Colonic mucosa (tissue), 4 donors: Measurements from ENCODE around the gene COL18A1. TPM values are rescaled to one million over a fixed set of nuclear protein-coding genes. Genes with fewer than 3 reads are reported as not detected.
"Not testable (repeated sequence)": the region's sequence is repeated elsewhere in the genome, so short reads cannot be mapped to it uniquely, and the experiment has no call there.

Experiments used
- DNase-seq: peaks from one replicate; pipeline ENCODE4 v3.0.0-alpha.2; 2020
- H3K27ac ChIP-seq: fragments of 200-600 bp; one replicate; pipeline ENCODE4 v1.8.0; 2021
- H3K27me3 ChIP-seq: fragments of 200-600 bp; one replicate; pipeline ENCODE4 v1.8.0; 2021
- H3K36me3 ChIP-seq: fragments of 200-600 bp; one replicate; pipeline ENCODE4 v1.8.0; 2021
- H3K4me1 ChIP-seq: fragments of 200-600 bp; one replicate; pipeline ENCODE4 v1.8.0; 2021; ENCODE audit warnings: mild to moderate bottlenecking
- H3K4me3 ChIP-seq: fragments of 200-600 bp; one replicate; pipeline ENCODE4 v1.8.0; 2021
- H3K9ac ChIP-seq, 2 donors: one replicate each; pipeline ENCODE4 v1.7.0; 2013; ENCODE audit warnings: control low read depth in 2 of 2, low read depth in 2 of 2, low read length in 2 of 2
- H3K9me3 ChIP-seq: fragments of 200-600 bp; one replicate; pipeline ENCODE4 v1.8.0; 2021
- CTCF ChIP-seq: fragments of 200-600 bp; IDR thresholded peaks from one replicate; pipeline ENCODE4 v1.8.0; 2022; ENCODE audit warnings: antibody characterized with exemption, mild to moderate bottlenecking
- intact Hi-C: fragments of 100-400 bp; cut with DNase I; formaldehyde crosslinking; loops from one replicate; pipeline ENCODE4 v1.14.1; 2022
- total RNA-seq, 2 donors: library from RNA; stranded (reverse); fragmentation: NEBNext Ultra II Directional in 1 of 2; extraction: Animal tissue kit (Norgen Biotek cat#: 25700) in 1 of 2; gene quantifications; one replicate each; pipeline ENCODE4 v1.2.1, GENCODE V29; 2021
- donor health status: healthy.
- donor health status: DM: no; HTN: no; CAD: no.
- donor health status: DM: no; HTN: no; CAD: no.

The COL18A1 gene
- total RNA-seq, 2 donors from 2014 or later, result 8.4 to 22.3 TPM

DNA sequence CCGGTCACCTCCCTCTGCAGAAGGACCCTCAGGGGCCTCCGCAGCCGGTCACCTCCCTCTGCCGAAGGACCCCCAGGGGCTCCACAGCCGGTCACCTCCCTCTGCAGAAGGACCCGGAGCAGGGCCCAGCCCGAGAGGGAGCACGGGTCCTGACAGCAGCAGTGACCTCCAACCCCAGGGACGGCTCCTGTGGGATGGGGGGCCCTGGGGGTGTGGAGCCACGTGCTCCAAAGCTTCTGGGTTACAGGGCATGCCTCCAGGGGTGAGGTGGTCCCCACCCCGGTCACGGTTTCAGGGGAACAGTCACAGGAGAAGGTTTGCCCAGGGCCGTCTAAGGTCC lies 97.0 kb downstream of the COL18A1 start:
- no peak for TF ChIP-seq CTCF
- Histone ChIP-seq H3K4me3 (no peak overlapping the region), H3K4me1 (no peaks in the 10 kb centered on the region), H3K9me3 (no peaks in the 10 kb centered on the region), H3K27me3 (peaks cover 4% of the 10 kb centered on the region), H3K36me3 (no peaks in the 10 kb centered on the region), H3K9ac (no peak overlapping the region), H3K27ac (no peak overlapping the region)
- intact Hi-C loops, result no loop called here
- DNase-seq, result no peak

DNA sequence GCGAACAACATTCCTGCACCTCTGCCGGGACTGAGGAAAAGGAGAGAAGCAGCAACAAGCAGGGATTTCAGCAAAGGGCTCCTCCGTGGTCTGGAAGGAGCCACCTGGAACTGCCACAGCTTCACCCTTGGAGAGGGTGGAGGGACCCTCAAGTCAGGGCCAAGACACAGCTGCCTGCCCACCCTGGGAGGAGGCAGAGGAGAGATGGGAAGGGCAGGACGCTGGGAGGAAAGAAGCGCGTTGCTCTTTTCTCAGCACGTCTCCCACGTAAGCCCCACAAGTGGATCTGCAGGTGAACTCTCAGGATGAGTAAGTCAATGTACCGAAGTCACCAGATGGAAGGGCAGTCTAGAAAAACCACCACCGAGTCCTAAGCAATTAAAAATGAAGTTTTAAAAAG lies 97.6 kb downstream of the COL18A1 start:
- no peaks in the 10 kb centered on the region for H3K4me1 ChIP-seq
- H3K27me3 ChIP-seq, result peaks cover 4% of the 10 kb centered on the region
- no peak overlapping the region for H3K9ac ChIP-seq
- TF ChIP-seq CTCF, result no peak
- no peaks in the 10 kb centered on the region for H3K36me3 ChIP-seq
- no peak for DNase-seq
- intact Hi-C loops, result no loop called here
- H3K9me3 ChIP-seq, result no peaks in the 10 kb centered on the region
- H3K4me3 ChIP-seq, result no peak overlapping the region
- H3K27ac ChIP-seq, result no peak overlapping the region

DNA sequence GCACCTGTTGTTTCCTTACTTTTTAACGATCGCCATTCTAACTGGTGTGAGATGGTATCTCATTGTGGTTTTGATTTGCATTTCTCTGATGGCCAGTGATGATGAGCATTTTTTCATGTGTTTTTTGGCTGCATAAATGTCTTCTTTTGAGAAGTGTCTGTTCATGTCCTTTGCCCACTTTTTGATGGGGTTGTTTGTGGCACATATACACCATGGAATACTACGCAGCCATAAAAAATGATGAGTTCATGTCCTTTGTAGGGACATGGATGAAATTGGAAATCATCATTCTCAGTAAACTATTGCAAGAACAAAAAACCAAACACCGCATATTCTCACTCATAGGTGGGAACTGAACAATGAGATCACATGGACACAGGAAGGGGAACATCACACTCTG lies 98.3 kb downstream of the COL18A1 start:
- H3K9me3 ChIP-seq, DNase-seq, H3K27me3 ChIP-seq, H3K9ac ChIP-seq, H3K27ac ChIP-seq, H3K36me3 ChIP-seq, H3K4me3 ChIP-seq, H3K4me1 ChIP-seq, intact Hi-C loops: not testable (repeated sequence)

DNA sequence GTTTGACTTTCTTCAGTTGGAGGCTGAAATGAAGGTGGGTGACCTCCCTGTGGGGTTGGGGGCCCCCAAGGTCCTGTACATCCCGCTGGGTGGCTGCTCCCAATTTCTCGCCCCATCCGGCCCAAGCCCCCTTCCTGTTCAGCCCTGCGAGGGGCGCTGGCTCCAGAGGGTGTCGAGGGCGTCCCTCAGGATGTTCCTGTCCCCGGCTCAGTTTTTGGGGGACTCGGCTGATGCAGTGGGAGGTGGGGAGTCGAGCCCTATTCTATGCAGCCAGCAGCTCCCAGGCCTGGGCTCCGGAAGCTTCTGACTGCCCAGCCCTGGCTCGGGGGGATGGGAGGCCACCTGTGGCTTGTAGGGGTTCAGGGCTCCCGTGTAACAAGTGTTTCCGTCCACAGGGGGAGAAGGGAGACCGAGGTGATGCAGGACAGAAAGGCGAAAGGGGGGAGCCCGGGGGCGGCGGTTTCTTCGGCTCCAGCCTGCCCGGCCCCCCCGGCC lies 99.1 kb downstream of the COL18A1 start:
- peaks cover 4% of the 10 kb centered on the region for H3K27me3 ChIP-seq
- intact Hi-C loops, result no loop called here
- TF ChIP-seq CTCF, result no peak
- no peaks in the 10 kb centered on the region for H3K9me3 ChIP-seq
- H3K36me3 ChIP-seq, result no peaks in the 10 kb centered on the region
- no peak overlapping the region for H3K9ac ChIP-seq
- H3K4me3 ChIP-seq, result no peak overlapping the region
- no peaks in the 10 kb centered on the region for H3K4me1 ChIP-seq
- H3K27ac ChIP-seq, result no peak overlapping the region
- no peak for DNase-seq

DNA sequence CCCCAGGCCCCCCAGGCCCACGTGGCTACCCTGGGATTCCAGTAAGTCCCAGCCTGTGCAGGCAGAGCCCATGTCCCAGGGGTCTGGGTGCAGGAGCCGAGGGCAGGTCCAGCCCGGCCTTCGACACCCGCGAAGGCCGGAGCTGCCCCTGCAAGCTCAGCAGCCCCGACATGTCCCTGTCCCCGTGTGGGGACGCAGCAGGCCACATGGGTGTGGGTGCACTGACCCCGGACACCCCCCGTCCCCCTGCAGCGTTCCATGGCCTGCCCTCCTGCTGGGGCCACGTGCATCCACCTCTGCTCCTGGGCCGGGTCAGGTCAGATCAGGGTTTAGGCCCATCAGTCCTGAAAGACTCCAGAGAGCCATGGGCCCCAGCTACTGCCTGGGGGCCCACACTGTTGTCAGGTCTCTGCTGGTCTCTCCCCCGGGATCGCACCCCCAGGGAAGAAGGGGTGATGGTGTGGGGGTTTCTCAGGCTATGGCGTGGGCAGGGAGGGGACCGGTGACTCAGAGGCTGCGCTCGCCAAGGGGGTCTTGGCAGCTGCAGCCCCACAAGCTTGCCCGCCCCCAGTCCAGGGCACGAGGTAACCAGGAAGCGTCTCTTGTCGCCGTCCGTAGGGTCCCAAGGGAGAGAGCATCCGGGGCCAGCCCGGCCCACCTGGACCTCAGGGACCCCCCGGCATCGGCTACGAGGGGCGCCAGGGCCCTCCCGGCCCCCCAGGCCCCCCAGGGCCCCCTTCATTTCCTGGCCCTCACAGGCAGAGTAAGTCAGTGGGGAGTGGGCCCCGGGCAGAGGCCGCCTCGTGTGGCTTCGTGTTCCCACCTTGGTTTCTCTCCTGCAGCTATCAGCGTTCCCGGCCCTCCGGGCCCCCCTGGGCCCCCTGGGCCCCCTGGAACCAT lies 99.8 kb downstream of the COL18A1 start:
- intact Hi-C loops, result no loop called here
- DNase-seq, result no peak
- no peak for TF ChIP-seq CTCF
- Histone ChIP-seq H3K9me3 (no peaks in the 10 kb centered on the region), H3K9ac (no peak overlapping the region), H3K27me3 (peaks cover 4% of the 10 kb centered on the region), H3K27ac (no peak overlapping the region), H3K36me3 (no peaks in the 10 kb centered on the region), H3K4me1 (no peaks in the 10 kb centered on the region), H3K4me3 (no peak overlapping the region)

DNA sequence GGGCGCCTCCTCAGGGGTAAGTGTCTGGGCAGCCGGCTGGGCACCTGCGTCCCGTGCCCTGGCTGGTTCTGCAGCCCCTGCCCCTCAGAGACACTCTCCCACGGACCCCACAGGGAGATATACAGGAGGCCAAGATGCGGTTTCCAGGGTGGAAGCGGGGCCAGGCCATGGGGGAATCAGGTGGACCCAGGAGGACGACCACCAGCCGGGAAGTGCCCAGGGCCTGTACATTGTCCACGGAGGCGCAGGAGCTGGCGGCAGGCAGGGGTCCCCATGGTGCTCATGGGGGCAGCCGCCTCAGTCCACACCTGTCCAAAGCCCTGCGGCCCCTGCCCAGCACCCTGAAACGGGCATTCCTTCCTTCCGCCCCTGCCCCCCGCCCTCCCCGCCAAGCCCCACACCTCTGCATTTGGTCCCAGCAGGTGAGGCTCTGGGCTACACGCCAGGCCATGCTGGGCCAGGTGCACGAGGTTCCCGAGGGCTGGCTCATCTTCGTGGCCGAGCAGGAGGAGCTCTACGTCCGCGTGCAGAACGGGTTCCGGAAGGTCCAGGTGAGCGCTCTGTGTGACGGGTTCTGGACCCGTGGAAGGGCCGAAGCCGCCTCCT lies 100.6 kb downstream of the COL18A1 start:
- Histone ChIP-seq H3K4me3 (no peak overlapping the region), H3K9ac (no peak overlapping the region), H3K36me3 (no peaks in the 10 kb centered on the region), H3K27ac (no peak overlapping the region), H3K27me3 (peaks cover 4% of the 10 kb centered on the region), H3K4me1 (no peaks in the 10 kb centered on the region), H3K9me3 (no peaks in the 10 kb centered on the region)
- no peak for TF ChIP-seq CTCF
- intact Hi-C loops, result no loop called here
- DNase-seq, result no peak
